Measurements from ENCODE around the gene RREB1.
A peak's percentile ranks its signal among the peaks of the same experiment; 100 is the strongest.

GRCh38 chr6:7261032-7261841 is 153.5 kb downstream of the RREB1 start:
- TF ChIP-seq CTCF (IDR thresholded peaks at IDR 0.05 in 8 of 11, conservative IDR thresholded peaks at IDR 0.05 in 3 of 11) (peak in 2 of 11 experiments; percentile 7 to 10), POLR2AphosphoS5 (IDR thresholded peaks at IDR 0.05) (peak; percentile 69 to 88 (median 85))
